HG03457 (cell line): ENCODE measurements around the gene SLC1A1.
"Not testable (repeated sequence)": the region's sequence is repeated elsewhere in the genome, so short reads cannot be mapped to it uniquely, and the experiment has no call there.

Experiments
- ATAC-seq: cut with Tn5 transposase; IDR thresholded peaks from one replicate; pipeline ENCODE4 v1.9.1; 2021; ENCODE audit warnings: moderate number of reproducible peaks; ENCODE audit not compliant: unreplicated experiment

SLC1A1 gene

GRCh38 chr9:4504250-4504649, 14.0 kb downstream of the SLC1A1 start:
- ATAC-seq, result no peak

DNA sequence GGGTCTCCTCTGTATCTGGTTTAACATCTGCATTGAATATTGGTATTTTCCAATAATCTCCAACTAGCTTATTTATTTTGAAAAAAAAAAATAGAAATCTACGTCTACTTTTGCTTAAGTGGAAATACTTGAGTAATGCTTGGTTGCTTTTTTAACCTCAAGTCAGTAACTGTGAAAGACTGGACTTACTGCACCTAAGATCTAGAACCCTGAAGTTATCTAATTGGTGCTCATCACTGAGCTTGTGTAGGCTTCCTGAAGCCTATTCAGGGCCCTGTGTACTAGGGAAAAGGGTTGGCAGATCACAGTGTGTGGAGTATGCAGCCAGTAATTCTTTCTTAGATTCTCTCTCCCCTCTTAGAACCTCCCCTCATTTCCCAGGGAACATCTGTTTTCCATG, 16.2 kb downstream of the SLC1A1 start:
- ATAC-seq, result no peak

DNA sequence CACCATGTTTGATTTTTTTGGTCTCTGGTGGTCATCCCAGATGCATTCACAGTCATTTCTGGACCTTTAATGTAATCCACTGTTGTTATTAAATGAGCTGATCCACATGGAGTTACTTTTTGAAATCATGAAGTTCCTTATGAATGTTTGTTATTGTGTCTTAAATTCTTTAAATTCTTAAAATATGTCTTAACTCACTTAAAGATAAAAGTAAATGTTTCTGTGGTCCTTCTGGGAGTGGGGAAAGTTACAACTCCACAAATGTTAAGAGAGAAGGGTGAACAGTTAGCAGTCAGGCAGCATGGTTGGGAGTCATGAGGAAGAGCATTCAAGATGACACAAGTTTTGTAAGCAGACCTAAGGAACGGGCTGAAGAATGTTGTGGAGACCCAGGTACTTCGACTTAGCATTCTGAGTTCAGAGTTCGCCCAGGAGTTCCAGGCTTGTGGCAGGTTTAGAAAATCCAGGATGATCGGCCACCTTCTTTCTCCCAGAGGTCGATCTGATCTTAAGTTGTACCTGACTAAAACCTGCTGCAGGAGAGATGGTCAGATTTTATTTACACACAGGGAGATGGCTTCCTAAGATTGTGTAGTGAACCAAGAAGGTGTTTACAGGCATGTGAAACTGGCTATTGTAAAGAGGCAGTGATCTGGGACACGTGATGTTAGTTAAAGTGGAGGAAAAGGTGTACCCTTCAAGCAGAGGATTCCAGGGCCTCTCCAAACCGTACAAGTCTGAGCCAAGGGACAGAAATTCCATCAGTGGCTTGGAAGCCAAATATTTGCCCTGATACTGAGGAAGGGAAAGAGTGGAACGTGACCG, 17.2 kb downstream of the SLC1A1 start:
- no peak for ATAC-seq

DNA sequence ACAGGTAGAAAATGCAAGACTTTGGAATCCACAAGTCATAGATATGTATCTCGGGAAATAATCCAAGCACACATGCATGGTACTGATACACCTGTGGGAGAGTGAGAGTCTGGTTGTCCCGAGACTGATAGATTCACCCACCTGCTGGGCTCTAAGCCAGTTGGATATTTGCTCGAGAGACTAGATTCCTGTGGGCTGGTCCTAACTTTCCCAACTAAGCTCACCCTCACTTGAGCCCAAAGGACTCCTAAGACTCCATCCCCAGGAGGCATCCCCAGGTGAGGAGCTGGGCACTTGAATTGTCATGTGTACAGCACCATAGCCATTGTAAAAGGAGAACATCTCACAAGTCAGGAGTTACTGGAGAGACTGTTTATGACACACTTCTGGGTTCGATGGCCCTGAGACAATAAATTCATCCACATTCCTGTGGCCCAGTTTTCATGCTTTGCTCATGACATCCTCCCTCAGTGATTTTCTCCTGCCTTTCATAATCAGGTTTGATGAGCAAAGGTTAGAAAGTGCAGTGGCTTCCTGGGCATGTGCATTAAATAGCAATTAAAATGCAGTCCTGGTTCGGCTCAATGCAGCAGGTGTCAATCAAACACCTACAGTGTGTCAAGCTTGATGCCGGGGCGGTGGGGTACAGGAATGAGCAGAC, 18.1 kb downstream of the SLC1A1 start:
- ATAC-seq, result no peak

GRCh38 chr9:4508907-4509589, 18.8 kb downstream of the SLC1A1 start:
- no peak for ATAC-seq

DNA sequence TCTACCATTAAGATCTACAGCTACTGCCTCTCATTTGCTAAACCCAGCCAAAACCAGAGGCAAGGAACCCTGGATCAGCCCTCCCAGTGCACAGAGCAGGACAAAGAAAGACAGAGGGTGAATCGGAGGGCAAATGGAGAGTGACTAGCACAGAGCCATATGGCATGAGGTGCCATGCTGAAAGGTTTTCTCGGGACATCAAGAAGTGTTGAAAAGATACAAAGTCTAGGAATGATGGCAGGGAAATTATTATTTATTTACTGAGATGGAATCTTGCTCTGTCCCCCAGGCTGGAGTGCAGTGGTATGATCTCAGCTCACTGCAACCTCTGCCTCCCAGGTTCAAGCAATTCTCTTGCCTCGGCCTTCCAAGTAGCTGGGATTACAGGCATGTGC, 19.3 kb downstream of the SLC1A1 start:
- no peak for ATAC-seq

- no peak for ATAC-seq
Observed at GRCh38 chr9:4510546-4511322, 20.5 kb downstream of the SLC1A1 start.

GRCh38 chr9:4514252-4515128, 24.2 kb downstream of the SLC1A1 start:
- ATAC-seq, result no peak

GRCh38 chr9:4515958-4516375, 25.7 kb downstream of the SLC1A1 start:
- ATAC-seq, result no peak

- no peak for ATAC-seq
Observed at GRCh38 chr9:4517274-4517673, 27.0 kb downstream of the SLC1A1 start.

DNA sequence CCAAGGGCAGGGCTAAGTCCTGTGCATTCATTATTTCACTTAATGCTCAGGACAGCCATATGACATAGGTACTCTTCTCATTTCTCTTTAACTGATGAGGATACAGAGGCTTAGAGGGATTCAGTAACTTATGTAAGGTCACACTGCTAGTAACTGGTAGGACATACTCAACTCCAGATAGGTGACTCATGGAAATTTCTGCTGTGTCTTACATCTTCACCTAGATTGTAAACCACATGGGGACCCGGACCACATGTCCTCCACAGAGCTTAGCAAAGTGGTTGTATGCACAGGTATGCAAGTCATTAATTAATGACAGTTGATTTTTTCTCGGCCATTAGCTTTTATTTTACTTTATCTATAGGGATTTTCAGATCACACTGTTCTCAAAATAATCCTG, 29.3 kb downstream of the SLC1A1 start:
- no peak for ATAC-seq

DNA sequence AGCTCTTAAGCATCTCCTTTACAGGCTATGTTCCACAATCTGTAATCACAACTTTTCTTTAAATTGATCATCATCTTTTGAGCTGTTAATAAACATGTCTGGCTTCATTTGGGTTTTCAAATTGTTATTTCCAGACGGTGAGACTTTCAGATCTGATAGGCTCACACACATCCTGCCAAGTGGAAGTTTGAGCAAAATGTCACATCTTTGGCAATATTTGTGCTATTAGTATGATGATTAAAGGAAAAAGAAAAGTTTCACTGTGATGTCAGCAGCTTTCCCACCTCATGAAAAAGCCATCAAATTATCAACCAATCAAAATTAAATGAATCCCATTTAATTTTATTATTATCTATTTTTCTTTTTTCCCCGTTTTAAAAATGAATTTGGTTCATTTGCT, 29.8 kb downstream of the SLC1A1 start:
- ATAC-seq, result no peak

GRCh38 chr9:4530375-4530774, 40.1 kb downstream of the SLC1A1 start:
- no peak for ATAC-seq

GRCh38 chr9:4530831-4531230, 40.6 kb downstream of the SLC1A1 start:
- ATAC-seq, result not testable (repeated sequence)

DNA sequence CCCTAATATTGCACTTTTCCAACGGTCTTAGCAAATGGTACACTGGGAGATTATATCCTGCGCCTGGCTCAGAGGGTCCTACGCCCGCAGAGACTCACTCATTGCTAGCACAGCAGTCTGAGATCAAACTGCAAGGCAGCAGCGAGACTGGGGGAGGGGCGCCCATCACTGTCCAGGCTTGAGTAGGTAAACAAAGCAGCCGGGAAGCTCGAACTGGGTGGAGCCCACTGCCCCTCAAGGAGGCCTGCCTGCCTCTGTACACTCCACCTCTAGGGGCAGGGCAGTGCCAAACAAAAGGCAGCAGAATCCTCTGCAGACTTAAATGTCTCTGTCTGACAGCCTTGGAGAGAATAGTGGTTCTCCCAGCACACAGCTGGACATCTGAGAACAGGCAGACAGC, 41.1 kb downstream of the SLC1A1 start:
- ATAC-seq, result not testable (repeated sequence)

DNA sequence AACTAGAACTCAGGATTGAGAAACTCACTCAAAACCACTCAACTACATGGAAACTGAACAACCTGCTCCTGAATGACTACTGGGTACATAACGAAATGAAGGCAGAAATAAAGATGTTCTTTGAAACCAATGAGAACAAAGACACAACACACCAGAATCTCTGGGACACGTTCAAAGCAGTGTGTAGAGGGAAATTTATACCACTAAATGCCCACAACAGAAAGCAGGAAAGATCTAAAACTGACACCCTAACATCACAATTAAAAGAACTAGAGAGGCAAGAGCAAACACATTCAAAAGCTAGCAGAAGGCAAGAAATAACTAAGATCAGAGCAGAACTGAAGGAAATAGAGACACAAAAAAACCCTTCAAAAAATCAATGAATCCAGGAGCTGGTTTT, 43.6 kb downstream of the SLC1A1 start:
- ATAC-seq, result not testable (repeated sequence)

GRCh38 chr9:4536196-4536595, 45.9 kb downstream of the SLC1A1 start:
- not testable (repeated sequence) for ATAC-seq

DNA sequence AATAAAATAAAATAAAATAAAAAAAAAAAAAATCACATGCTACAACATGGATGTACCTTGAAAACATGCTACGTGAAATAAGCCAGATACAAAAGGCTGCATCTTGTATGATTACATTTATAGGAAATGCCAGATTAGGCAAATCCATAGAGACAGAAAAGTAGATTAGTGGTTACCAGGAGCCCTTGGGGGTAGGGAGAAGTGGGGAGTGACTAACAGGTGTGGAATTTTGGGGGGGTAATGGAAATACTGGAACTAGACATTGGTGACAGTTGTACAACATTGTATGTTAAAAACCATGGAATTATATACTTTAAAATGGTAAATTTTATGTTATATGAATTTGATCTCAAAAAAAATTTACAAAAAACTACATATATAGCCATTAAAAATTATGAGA, 47.3 kb downstream of the SLC1A1 start:
- ATAC-seq, result no peak

DNA sequence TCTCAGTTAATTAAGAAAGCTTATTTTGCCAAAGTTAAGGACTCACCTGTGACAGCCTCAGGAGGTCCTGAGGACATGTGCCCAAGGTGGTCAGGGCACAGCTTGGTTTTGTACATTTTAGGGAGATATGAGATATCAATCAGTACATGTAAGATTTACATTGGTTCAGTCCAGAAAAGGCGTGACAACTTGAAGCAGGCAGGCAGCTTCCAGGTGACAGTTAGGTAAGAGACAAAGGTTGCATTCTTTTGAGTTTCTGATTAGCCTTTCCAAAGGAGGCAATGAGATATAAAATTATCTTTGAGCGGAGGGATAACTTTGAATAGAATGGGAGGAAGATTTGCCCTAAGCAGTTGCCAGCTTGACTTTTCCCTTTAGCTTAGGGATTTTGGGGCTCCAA, 47.8 kb downstream of the SLC1A1 start:
- no peak for ATAC-seq

- ATAC-seq, result no peak
Observed at GRCh38 chr9:4538621-4539020, 48.4 kb downstream of the SLC1A1 start.
